Measurements from ENCODE around the gene USP47.

- TF ChIP-seq CTCF (IDR thresholded peaks at IDR 0.05; ENCODE audit: low read depth, low read length, poor library complexity, severe bottlenecking), result no peak
- no peak for TF ChIP-seq EZH2phosphoT487 (IDR thresholded peaks at IDR 0.05; ENCODE audit: borderline replicate concordance, low read length)
Measured at GRCh38 chr11:11899401-11899800, 57.6 kb downstream of the USP47 start.

Measured in DOHH2 (cell line).